Occipital lobe (tissue), 2 donors: ENCODE measurements around the gene PRKRIP1. TPM values are rescaled to one million over a fixed set of nuclear protein-coding genes. Genes with fewer than 3 reads are reported as not detected.
A peak's percentile ranks its signal among the peaks of the same experiment; 100 is the strongest.
"Not testable (repeated sequence)": the region's sequence is repeated elsewhere in the genome, so short reads cannot be mapped to it uniquely, and the experiment has no call there.

Source experiments
- DNase-seq: peaks from one replicate; lab custom pipeline; 2025; lab: John Stamatoyannopoulos, UW
- total RNA-seq: library from RNA; depleted of rRNA; stranded (reverse); fragments of >200 nt; gene quantifications from one replicate; pipeline ENCODE4 v1.2.3, GENCODE V29; 2014

Gene PRKRIP1
- total RNA-seq, 1 donor from 2014 or later, result 13.6 TPM

GRCh38 chr7:102431617-102432298 lies 35.6 kb downstream of the PRKRIP1 start:
- peak; percentile 67 for DNase-seq

GRCh38 chr7:102432442-102433218 lies 36.5 kb downstream of the PRKRIP1 start:
- DNase-seq, result no peak

DNA sequence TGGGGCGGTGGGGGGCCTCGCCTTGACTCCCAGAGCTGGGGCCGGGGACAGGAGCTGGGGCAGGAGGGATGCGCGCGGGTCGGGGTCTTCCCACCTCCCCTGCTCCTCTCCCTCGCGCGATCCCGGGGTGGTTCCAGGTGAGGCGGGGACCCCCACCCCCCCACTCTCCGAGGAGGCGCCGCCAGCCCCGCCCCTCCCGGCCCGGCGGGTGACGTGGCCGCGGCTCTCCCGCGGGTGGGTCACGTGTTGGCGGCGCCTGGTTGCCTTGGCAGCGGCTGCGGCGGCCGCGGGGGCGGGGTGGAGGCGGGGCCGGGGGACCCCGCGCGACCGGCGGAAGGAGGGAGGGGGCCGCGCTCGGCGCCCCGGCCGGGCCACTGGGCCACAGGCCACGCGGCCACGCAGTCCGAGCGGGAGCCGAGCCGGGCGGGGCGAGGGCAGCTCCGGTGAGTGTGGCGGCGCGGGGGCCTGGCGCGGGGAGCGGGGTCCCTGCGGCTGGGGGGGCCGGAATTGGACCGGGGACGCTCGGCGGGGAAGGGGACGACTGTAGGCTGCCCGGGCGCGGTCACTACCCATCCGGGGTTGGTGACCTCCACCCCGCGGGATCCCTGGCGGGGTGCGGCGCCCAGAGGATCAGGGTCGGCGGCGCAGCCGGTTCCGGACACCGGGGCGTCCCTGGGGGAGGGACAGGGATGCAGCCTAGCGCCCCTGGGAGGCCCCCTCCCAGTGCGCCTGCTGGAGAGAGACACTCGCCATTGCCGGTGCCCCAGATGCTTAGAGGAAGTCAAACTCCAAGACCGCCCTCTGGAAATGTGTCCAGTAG lies 37.3 kb downstream of the PRKRIP1 start, which contains the start of gene ORAI2:
ORAI2 (plus strand) TSS at position 357 of the 820 bp plus-strand sequence. CDS start 5,382 bp downstream, outside the sequence.
- DNase-seq, result peak; percentile 53

- DNase-seq, result no peak
Measured at GRCh38 chr7:102434039-102434486, 37.9 kb downstream of the PRKRIP1 start.

- DNase-seq, result no peak
Measured at GRCh38 chr7:102436118-102436517, 40.0 kb downstream of the PRKRIP1 start.

GRCh38 chr7:102439963-102440795 lies 44.0 kb downstream of the PRKRIP1 start:
- no peak for DNase-seq

DNA sequence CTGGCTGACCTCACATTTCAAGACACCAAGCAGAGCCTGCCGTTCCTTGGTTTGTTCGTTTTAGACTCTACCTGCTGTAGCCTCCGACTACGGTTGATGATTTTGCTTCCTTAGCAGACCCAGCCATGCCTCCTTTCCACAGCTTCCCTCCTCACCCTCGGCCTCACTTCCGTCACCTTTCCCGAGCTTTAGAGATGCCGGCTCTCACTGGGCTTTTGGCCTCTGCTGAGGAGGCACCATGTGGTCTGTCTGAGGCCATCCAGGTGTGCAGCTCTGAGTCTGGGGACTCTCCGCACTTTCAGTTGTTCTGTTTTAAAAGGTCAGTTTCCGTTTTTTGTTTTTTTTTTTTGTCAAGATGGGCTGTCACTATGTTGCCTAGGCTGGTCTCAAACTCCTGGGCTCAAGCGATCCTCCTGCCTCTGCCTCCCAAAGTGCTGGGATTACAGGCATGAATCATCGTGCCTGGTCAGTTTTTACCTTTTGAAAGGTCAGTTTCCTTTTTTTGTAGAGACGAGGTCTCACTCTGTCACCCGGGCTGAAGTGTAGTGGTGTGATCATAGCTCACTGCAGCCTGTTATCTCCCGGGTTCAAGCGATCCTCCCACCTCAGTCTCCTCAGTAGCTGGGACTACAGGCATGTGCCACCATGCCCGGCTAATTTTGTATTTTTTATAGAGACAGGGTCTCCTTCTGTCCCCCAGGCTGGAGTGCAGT lies 49.0 kb downstream of the PRKRIP1 start:
- DNase-seq, result no peak

GRCh38 chr7:102445674-102446071 lies 49.5 kb downstream of the PRKRIP1 start:
- no peak for DNase-seq

GRCh38 chr7:102446387-102447156 lies 50.4 kb downstream of the PRKRIP1 start:
- no peak for DNase-seq

DNA sequence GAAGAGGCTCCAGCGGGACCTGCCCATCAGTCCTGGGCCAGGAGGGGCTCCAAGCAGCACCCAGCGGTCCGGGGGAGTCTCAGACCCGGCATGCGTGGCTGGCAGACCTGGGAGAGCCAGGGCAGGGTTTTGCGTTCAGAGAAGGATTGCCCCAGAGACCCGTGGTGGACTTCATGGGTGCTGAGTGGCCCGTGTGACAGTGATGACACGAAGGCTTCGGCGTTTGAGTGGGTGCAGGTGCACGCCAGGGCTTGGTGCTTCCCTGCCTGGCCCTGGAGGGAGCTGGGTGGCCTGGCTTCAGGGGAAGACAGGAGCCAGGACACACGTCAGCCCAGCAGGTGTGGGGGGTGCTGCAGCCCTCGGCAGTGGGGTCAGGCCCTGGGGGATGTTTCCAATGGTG lies 51.1 kb downstream of the PRKRIP1 start:
- no peak for DNase-seq

GRCh38 chr7:102449136-102449535 lies 53.0 kb downstream of the PRKRIP1 start:
- no peak for DNase-seq

- DNase-seq, result no peak
Measured at GRCh38 chr7:102450242-102450641, 54.1 kb downstream of the PRKRIP1 start.

GRCh38 chr7:102451371-102452054 lies 55.4 kb downstream of the PRKRIP1 start:
- no peak for DNase-seq

GRCh38 chr7:102452451-102452850 lies 56.3 kb downstream of the PRKRIP1 start:
- DNase-seq, result no peak

DNA sequence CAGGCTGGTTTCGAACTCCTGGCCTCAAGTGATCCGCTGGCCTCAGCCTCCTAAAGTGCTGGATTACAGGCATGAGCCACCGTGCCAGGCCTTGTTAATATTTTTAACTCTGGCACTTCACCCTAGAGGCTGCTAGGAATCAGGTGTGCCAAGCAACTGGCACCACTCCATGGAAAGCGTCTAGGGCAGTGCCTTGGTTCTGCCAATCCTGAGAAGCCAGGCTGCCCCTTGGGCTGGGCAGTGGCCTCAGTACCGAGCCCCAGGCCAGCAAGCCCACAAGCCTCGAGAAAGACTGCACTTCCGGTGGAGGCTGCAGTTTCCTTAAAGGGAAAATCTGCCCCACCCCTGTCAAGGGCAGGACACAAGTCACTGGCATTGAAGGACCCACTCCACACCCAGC lies 57.2 kb downstream of the PRKRIP1 start:
- DNase-seq, result no peak

DNA sequence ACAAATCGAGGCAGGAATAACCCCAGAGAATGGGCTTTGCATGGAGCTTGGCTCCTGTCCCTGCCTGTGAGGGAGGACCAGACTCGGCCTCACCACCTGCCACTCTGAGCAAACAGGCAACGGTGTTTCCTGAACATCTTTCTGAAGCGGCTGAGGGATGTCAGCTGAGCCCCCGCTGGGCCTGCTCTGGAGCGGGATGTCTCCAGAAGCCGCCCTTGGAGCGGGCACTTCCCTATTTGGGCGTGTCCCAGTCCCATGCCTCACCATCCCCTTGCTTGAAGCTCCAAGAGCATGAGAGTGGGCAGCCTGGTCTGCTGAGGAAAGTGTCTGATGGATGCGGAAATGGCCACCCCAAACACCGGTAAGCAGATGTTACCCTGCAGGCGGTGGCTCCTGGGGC lies 58.3 kb downstream of the PRKRIP1 start:
- DNase-seq, result no peak

DNA sequence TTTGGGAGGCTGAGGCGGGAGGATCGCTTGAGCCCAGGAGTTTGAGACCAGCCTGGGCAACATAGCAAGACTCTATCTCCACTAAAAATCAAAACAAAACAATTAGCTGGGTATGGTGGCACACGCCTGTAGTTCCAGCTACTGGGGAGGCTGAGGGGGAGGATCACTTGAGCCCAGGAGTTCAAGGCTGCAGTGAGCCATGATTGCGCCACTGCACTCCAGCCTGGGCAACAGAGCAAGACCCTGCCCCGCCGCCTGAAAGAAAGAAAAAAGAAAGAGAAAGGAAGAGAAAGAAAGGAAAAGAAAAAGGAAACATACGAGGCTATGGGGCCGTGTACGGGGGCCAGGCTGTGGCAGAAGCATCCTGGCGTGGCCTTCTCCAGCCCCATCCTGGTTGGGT lies 58.8 kb downstream of the PRKRIP1 start:
- DNase-seq, result not testable (repeated sequence)

DNA sequence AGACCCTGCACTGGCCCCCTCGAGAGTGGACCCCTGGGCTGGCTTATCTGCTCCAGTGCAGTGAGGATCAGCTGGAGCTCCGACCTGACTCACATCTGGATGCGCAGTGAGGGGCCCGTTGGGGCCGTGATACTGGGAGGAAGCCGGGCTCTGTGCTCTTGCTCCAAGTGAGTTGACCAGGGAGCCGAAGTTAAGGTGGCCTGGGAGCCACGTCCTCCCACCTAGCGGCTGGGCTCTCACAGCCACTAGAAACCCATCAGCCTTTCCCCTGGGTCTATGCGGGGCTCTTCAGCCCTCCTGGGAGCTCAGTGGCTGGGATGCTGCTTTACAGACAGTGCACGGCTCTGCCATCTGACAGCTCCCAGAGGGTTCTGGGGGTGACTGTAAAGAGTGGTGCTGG lies 59.4 kb downstream of the PRKRIP1 start:
- no peak for DNase-seq

DNA sequence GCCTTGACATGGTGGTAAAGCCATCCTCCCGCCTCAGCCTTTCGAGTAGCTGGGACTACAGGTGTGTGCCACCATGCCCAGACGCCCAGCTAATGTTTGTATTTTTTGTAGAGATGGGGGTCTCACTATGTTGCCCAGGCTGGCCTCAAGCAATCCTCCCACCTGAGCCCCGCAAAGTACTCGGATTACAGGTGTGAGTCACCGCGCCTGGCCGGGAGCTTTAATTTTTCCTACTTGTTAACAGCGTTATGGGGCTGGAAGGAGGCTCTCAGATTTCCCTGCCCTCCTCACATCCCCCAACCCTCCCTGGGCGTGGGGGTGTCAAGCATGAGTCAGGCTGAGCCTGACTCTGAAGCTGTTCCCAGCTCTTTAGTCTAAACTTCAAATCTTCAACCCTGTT lies 60.2 kb downstream of the PRKRIP1 start:
- DNase-seq, result peak; percentile 26
